A549 (cell line): Measurements from ENCODE around the gene PIANP. TPM values are rescaled to one million over a fixed set of nuclear protein-coding genes. Genes with fewer than 3 reads are reported as not detected.

Experiments used
- BHLHE40 ChIP-seq: IDR thresholded peaks from 2 replicates; pipeline ENCODE4 v1.6.1; 2012; ENCODE audit warnings: low read depth, low read length, inconsistent platforms
- CEBPB ChIP-seq, 2 experiments: fragments of >200 bp in 1 of 2; sonication (Bioruptor Twin) in 1 of 2; formaldehyde crosslinking in 1 of 2; IDR thresholded peaks; 2 replicates each; pipeline ENCODE4 v1.6.1; 2012 to 2016
- CHD2 ChIP-seq: fragments of 150-350 bp; IDR thresholded peaks from 2 replicates; pipeline ENCODE4 v1.6.1; 2014; ENCODE audit warnings: low read length; ENCODE audit not compliant: partially characterized antibody
- EP300 ChIP-seq, 2 experiments: fragments of >200 bp; sonication (Bioruptor Twin); formaldehyde crosslinking; IDR thresholded peaks; 2 replicates in 1 of 2; 3 replicates in 1 of 2; pipeline ENCODE4 v1.6.1; 2016 to 2017
- ESRRA ChIP-seq: fragments of 150-350 bp; IDR thresholded peaks from 2 replicates; pipeline ENCODE4 v1.6.1; 2014; ENCODE audit warnings: mild to moderate bottlenecking, low read length, borderline replicate concordance
- FOSB ChIP-seq: fragments of 250-450 bp; sonication (Bioruptor Pico); IDR thresholded peaks from 2 replicates; pipeline ENCODE4 v1.5.0; 2020; ENCODE audit warnings: mild to moderate bottlenecking, moderate library complexity
- FOSL2 ChIP-seq, 2 experiments: fragments of 450-650 bp in 1 of 2; fragments of >200 bp in 1 of 2; sonication (Bioruptor Twin) in 1 of 2; formaldehyde crosslinking; IDR thresholded peaks; 2 replicates each; pipeline versions ENCODE4 v1.5.0 to v1.6.1; 2016 to 2020; ENCODE audit warnings: mild to moderate bottlenecking in 1 of 2, moderate library complexity in 1 of 2
- HOXB13 ChIP-seq: fragments of 250-450 bp; sonication (Bioruptor Pico); IDR thresholded peaks from 2 replicates; pipeline ENCODE4 v1.5.0; 2020; ENCODE audit warnings: low read depth, mild to moderate bottlenecking, moderate library complexity
- HOXB5 ChIP-seq: fragments of 250-450 bp; sonication (Bioruptor Pico); IDR thresholded peaks from 2 replicates; pipeline ENCODE4 v1.5.0; 2020; ENCODE audit warnings: mild to moderate bottlenecking, moderate library complexity
- JUNB ChIP-seq: fragments of >200 bp; sonication (Bioruptor Twin); formaldehyde crosslinking; IDR thresholded peaks from 2 replicates; pipeline ENCODE4 v1.6.1; 2016
- NFE2L2 ChIP-seq: fragments of 150-350 bp; conservative IDR thresholded peaks from 2 replicates; pipeline ENCODE4 v1.6.1; 2014; ENCODE audit warnings: low read length
- NPAS2 ChIP-seq: fragments of 250-450 bp; sonication (Bioruptor Pico); IDR thresholded peaks from 2 replicates; pipeline ENCODE4 v1.8.0; 2022; ENCODE audit warnings: mild to moderate bottlenecking, moderate library complexity, borderline replicate concordance
- NR3C1 ChIP-seq: fragments of >200 bp; sonication (Bioruptor Twin); formaldehyde crosslinking; IDR thresholded peaks from 3 replicates; pipeline ENCODE4 v1.6.1; 2017
- RCOR1 ChIP-seq: fragments of 150-350 bp; IDR thresholded peaks from 2 replicates; pipeline ENCODE4 v1.6.1; 2014; ENCODE audit warnings: antibody characterized with exemption, low read length, low read depth
- RFX5 ChIP-seq: fragments of 450-650 bp; IDR thresholded peaks from 2 replicates; pipeline ENCODE4 v1.7.1; 2014; ENCODE audit warnings: antibody characterized with exemption, mild to moderate bottlenecking, moderate library complexity
- RNF2 ChIP-seq: fragments of 200-600 bp; sonication (generic); IDR thresholded peaks from 2 replicates; pipeline ENCODE4 v1.6.1; 2016; ENCODE audit warnings: low read depth, mild to moderate bottlenecking, antibody characterized with exemption, moderate library complexity, borderline replicate concordance
- SMC3 ChIP-seq: fragments of >200 bp; sonication (Bioruptor Twin); formaldehyde crosslinking; IDR thresholded peaks from 3 replicates; pipeline ENCODE4 v1.6.1; 2018; ENCODE audit warnings: inconsistent platforms
- SREBF2 ChIP-seq: fragments of 450-650 bp; IDR thresholded peaks from 2 replicates; pipeline ENCODE4 v1.6.1; 2014; ENCODE audit warnings: mild to moderate bottlenecking, moderate library complexity
- TFCP2L1 ChIP-seq: fragments of 250-450 bp; sonication (Bioruptor Pico); IDR thresholded peaks from 2 replicates; pipeline ENCODE4 v1.5.0; 2021; ENCODE audit warnings: mild to moderate bottlenecking
- ZFP36 ChIP-seq: fragments of 450-650 bp; IDR thresholded peaks from 2 replicates; pipeline ENCODE4 v1.6.1; 2014; ENCODE audit warnings: borderline replicate concordance; ENCODE audit not compliant: partially characterized antibody
- ZNF302 ChIP-seq: fragments of 250-450 bp; sonication (Bioruptor Pico); IDR thresholded peaks from 2 replicates; pipeline ENCODE4 v1.9.0; 2021; ENCODE audit warnings: inconsistent platforms, mild to moderate bottlenecking, moderate library complexity
- polyA plus RNA-seq, 4 experiments: library from polyadenylated mRNA; depleted of rRNA in 3 of 4; stranded (reverse); fragments of >200 nt; fragmentation: RNase III in 1 of 4; extraction: RNeasy Plus Mini Kit Qiagen cat#74134 plus additional on column Dnase treatment in 1 of 4; gene quantifications; 2 replicates in 3 of 4; 3 replicates in 1 of 4; pipeline ENCODE4 v1.2.3, GENCODE V29; 2011 to 2017
- TF ChIP-seq, protein P1 (sequence below): IDR thresholded peaks from 2 replicates; pipeline ENCODE4 v1.6.1; 2012; ENCODE audit warnings: low read depth, borderline replicate concordance
- TF ChIP-seq, protein P2 (sequence below): fragments of >200 bp; sonication (Bioruptor Twin); formaldehyde crosslinking; IDR thresholded peaks from 3 replicates; pipeline ENCODE4 v1.6.1; 2016
- TF ChIP-seq, protein P3 (sequence below): fragments of 150-350 bp; IDR thresholded peaks from 2 replicates; pipeline ENCODE4 v1.6.1; 2014; ENCODE audit warnings: low read depth, mild to moderate bottlenecking, low read length
- TF ChIP-seq, protein P4 (sequence below): IDR thresholded peaks from 2 replicates; pipeline ENCODE4 v1.6.1; 2012
- TF ChIP-seq, protein P5 (sequence below): fragments of >200 bp; sonication (Bioruptor Twin); formaldehyde crosslinking; IDR thresholded peaks from 2 replicates; pipeline ENCODE4 v1.6.1; 2016
- TF ChIP-seq, protein P6 (sequence below): fragments of >200 bp; sonication (Bioruptor Twin); formaldehyde crosslinking; IDR thresholded peaks from 3 replicates; pipeline ENCODE4 v1.5.1; 2016
- TF ChIP-seq, protein P7 (sequence below): fragments of 250-450 bp; sonication (Bioruptor Pico); IDR thresholded peaks from 2 replicates; pipeline ENCODE4 v1.5.0; 2020; ENCODE audit warnings: low read depth, mild to moderate bottlenecking, moderate library complexity

The PIANP gene
- polyA plus RNA-seq, 2 of the 4 experiments (the other 2 are of a cell fraction): 0.10 to 0.56 TPM

DNA sequence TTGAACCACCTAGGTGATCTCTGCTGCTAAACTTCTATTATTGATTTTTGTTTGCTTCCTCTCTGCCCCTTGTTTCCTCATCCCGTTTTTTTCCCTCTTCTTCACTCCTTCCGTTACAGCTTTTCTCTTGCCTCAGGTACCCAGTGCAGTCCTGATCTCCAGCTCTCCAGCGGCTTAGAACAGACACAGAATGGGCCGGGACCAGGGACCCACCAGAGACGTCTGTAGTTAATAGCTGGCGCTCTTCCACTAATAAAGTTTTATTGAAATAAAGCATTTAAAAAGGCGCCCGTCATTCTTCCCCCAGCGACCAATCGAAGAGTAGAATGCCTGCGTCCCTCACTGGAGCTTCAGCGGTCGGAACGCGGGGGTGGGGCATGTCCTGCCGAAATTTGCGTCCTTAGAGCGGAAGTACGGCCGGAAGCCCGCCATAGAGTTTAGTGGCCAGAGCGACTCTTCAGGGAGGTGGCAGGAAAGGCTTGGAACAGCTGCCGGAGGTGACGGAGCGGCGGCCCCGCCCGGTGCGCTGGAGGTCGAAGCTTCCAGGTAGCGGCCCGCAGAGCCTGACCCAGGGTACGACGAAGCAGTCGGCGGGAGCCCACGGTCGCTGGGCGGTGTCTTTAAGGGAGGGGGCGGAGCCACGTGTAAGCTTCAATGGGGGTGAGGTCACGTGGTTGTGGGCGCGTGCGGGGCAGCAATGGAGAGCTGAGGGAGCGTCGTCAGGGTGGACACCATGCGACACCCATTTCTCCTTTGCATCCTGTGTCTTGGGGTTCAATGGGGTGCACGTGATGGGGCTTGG is 23.2 kb upstream of the PIANP start, which contains the start of gene COPS7A (continued):
- TF ChIP-seq, protein P1, sequence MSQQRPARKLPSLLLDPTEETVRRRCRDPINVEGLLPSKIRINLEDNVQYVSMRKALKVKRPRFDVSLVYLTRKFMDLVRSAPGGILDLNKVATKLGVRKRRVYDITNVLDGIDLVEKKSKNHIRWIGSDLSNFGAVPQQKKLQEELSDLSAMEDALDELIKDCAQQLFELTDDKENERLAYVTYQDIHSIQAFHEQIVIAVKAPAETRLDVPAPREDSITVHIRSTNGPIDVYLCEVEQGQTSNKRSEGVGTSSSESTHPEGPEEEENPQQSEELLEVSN: peak; percentile 99
- TF ChIP-seq, protein P2, sequence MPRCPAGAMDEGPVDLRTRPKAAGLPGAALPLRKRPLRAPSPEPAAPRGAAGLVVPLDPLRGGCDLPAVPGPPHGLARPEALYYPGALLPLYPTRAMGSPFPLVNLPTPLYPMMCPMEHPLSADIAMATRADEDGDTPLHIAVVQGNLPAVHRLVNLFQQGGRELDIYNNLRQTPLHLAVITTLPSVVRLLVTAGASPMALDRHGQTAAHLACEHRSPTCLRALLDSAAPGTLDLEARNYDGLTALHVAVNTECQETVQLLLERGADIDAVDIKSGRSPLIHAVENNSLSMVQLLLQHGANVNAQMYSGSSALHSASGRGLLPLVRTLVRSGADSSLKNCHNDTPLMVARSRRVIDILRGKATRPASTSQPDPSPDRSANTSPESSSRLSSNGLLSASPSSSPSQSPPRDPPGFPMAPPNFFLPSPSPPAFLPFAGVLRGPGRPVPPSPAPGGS: peak; percentile 46; the same call in 2 of the 3 replicates
- TF ChIP-seq SREBF2 (no peak), RNF2 (no peak), FOSB (no peak), NPAS2 (CRISPR knock-in tag) (peak; percentile 71), HOXB13 (peak; percentile 81; the same call in 1 of the 2 replicates), ZNF302 (CRISPR knock-in tag) (peak; percentile 70; the same call in 1 of the 2 replicates), ESRRA (no peak), ZFP36 (no peak), JUNB (no peak), HOXB5 (CRISPR knock-in tag) (no peak; the same call in 1 of the 2 replicates), CHD2 (no peak), NFE2L2 (0 out of 2 replicates have a peak, but pooled peaks have one; percentile 2), BHLHE40 (peak; percentile 49; the same call in 1 of the 2 replicates), NR3C1 (no peak), EP300 (IDR thresholded peaks at IDR 0.05) (no peak), TFCP2L1 (CRISPR knock-in tag) (0 out of 2 replicates have a peak, but pooled peaks have one; percentile 16), CEBPB (IDR thresholded peaks at IDR 0.05) (no peak), RFX5 (peak; percentile 60; the same call in 1 of the 2 replicates), SMC3 (0 out of 3 replicates have a peak, but pooled peaks have one; percentile 24), RCOR1 (no peak), FOSL2 (IDR thresholded peaks at IDR 0.05) (no peak), FOSL2 (CRISPR knock-in tag; IDR thresholded peaks at IDR 0.05) (0 out of 2 replicates have a peak, but pooled peaks have one; percentile 18)
- TF ChIP-seq, protein P3, sequence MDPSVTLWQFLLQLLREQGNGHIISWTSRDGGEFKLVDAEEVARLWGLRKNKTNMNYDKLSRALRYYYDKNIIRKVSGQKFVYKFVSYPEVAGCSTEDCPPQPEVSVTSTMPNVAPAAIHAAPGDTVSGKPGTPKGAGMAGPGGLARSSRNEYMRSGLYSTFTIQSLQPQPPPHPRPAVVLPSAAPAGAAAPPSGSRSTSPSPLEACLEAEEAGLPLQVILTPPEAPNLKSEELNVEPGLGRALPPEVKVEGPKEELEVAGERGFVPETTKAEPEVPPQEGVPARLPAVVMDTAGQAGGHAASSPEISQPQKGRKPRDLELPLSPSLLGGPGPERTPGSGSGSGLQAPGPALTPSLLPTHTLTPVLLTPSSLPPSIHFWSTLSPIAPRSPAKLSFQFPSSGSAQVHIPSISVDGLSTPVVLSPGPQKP: no peak
- TF ChIP-seq, protein P4, sequence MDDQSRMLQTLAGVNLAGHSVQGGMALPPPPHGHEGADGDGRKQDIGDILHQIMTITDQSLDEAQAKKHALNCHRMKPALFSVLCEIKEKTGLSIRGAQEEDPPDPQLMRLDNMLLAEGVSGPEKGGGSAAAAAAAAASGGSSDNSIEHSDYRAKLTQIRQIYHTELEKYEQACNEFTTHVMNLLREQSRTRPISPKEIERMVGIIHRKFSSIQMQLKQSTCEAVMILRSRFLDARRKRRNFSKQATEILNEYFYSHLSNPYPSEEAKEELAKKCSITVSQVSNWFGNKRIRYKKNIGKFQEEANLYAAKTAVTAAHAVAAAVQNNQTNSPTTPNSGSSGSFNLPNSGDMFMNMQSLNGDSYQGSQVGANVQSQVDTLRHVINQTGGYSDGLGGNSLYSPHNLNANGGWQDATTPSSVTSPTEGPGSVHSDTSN: peak; percentile 94
- TF ChIP-seq, protein P5, sequence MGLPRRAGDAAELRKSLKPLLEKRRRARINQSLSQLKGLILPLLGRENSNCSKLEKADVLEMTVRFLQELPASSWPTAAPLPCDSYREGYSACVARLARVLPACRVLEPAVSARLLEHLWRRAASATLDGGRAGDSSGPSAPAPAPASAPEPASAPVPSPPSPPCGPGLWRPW: no peak
- TF ChIP-seq, protein P6, sequence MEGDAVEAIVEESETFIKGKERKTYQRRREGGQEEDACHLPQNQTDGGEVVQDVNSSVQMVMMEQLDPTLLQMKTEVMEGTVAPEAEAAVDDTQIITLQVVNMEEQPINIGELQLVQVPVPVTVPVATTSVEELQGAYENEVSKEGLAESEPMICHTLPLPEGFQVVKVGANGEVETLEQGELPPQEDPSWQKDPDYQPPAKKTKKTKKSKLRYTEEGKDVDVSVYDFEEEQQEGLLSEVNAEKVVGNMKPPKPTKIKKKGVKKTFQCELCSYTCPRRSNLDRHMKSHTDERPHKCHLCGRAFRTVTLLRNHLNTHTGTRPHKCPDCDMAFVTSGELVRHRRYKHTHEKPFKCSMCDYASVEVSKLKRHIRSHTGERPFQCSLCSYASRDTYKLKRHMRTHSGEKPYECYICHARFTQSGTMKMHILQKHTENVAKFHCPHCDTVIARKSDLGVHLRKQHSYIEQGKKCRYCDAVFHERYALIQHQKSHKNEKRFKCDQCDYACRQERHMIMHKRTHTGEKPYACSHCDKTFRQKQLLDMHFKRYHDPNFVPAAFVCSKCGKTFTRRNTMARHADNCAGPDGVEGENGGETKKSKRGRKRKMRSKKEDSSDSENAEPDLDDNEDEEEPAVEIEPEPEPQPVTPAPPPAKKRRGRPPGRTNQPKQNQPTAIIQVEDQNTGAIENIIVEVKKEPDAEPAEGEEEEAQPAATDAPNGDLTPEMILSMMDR: no peak
- TF ChIP-seq, protein P7, sequence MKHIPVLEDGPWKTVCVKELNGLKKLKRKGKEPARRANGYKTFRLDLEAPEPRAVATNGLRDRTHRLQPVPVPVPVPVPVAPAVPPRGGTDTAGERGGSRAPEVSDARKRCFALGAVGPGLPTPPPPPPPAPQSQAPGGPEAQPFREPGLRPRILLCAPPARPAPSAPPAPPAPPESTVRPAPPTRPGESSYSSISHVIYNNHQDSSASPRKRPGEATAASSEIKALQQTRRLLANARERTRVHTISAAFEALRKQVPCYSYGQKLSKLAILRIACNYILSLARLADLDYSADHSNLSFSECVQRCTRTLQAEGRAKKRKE (CRISPR knock-in tag): peak; percentile 71; the same call in 1 of the 2 replicates
